ENCODE data around the gene MARCHF6.
A peak's percentile ranks its signal among the peaks of the same experiment; 100 is the strongest.

The MARCHF6 gene

DNA sequence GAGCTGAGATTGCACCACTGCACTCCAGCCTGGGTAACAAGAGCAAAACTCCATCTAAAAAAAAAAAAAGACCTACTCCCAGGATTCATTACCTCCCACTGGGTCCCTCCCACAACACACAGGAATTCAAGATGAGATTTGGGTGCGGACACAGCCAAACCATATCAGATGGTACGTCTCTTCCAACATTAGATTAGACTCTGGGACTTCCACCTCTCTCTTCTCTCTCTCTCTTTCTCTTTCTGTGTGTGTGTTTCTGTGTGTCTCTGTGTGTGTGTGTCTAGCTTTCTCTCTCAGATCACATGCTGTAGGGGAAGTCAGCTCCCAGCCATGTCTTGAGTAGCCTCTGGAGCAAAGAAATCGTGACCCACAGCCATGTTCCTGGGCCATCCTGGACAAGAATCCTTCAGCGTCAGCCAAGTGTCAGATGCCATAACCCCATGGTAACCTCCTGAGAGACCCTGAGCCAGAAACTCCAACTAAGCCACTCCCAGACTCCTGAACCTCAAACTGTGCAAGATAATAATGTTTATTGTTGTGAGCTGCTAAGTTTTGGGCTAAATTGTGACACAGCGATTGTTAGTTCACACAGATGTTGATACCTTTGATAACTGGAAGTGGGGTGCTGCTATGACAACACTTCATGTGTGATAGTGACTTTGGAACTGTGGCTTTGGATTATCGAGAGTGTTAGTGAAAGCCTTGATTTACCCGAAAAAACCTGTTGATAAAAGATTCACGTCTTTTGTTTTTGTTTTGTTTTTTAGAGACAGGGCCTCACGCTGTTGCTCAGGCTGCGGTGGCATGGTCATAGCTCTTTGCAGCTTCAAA, 41.7 kb upstream of the MARCHF6 start:
- H3K27me3 ChIP-seq (replicated peaks; ENCODE audit: control insufficient read depth, insufficient read depth, low read length) = no peaks in the 10 kb centered on the region
- H3K4me1 ChIP-seq (ENCODE audit: control insufficient read depth, insufficient read depth, low read length) = peaks cover 16% of the 10 kb centered on the region
- no peak for DNase-seq (ENCODE audit: low read depth)
- H3K9me3 ChIP-seq (ENCODE audit: control insufficient read depth, low read length) = no peaks in the 10 kb centered on the region
- H3K36me3 ChIP-seq (ENCODE audit: control insufficient read depth, insufficient read depth, low read length, severe bottlenecking) = no peaks in the 10 kb centered on the region
- H3K9ac ChIP-seq (ENCODE audit: low read length) = no peak overlapping the region
- H3K4me3 ChIP-seq (ENCODE audit: low read length) = no peak overlapping the region

DNA sequence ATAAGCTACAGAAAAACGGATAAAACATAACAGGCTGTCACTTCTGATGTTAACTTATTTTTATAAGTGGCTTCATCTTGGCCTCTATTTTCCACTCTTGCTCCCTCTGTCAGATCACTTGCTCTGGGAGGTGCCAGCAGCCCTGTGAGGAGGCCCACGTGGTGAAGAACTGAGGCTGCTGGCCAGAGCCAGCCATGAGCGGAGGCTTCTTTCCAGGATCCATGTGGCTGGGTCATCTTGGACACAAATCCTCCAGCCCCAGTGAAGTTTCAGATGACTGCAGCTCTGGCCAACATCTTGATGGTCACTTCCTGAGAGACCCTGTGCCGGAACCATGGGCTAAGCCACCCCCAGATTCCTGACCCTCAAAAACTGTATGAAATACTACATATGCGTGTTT, 38.3 kb upstream of the MARCHF6 start:
- Histone ChIP-seq H3K9me3 (ENCODE audit: control insufficient read depth, low read length) (peaks cover 4% of the 10 kb centered on the region), H3K36me3 (ENCODE audit: control insufficient read depth, insufficient read depth, low read length, severe bottlenecking) (no peaks in the 10 kb centered on the region), H3K27me3 (replicated peaks; ENCODE audit: control insufficient read depth, insufficient read depth, low read length) (no peaks in the 10 kb centered on the region), H3K4me3 (ENCODE audit: low read length) (no peak overlapping the region), H3K4me1 (ENCODE audit: control insufficient read depth, insufficient read depth, low read length) (peaks cover 9% of the 10 kb centered on the region), H3K9ac (ENCODE audit: low read length) (no peak overlapping the region)
- no peak for DNase-seq (ENCODE audit: low read depth)

DNA sequence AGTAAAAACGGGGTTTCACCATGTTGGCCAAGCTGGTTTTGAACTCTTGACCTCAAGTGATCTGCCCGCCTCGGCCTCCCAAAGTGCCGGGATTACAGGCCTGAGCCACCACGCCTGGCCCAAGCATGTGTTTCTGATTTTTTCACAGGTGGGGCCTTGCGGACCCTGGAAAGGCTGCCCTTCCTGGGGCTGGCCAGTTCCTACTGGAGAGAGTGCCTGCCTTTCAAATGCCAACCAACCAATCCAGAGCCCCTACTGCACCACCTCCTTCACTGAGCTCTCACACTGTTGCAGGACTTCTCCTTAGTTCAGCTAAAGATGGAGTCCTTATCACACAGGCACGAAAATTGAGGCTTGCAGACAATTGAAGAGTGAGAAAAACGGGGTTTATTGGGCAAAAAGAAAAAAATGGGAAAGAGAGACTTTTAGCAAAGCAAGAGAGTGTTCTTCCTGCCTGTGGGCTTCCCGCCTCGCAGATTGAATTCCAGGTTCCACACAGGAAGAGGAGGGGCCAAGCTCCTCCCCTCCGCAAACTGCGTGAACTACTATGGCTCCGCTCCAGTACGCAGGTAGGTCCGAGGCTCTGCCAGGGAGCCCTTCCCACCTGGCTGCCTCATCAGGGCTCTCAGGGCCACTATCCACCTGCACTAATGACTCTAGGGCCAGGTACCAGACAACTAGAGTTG, 37.5 kb upstream of the MARCHF6 start:
- no peaks in the 10 kb centered on the region for H3K27me3 ChIP-seq (replicated peaks; ENCODE audit: control insufficient read depth, insufficient read depth, low read length)
- peaks cover 4% of the 10 kb centered on the region for H3K9me3 ChIP-seq (ENCODE audit: control insufficient read depth, low read length)
- H3K9ac ChIP-seq (ENCODE audit: low read length) = no peak overlapping the region
- peaks cover 1% of the 10 kb centered on the region for H3K4me1 ChIP-seq (ENCODE audit: control insufficient read depth, insufficient read depth, low read length)
- no peaks in the 10 kb centered on the region for H3K36me3 ChIP-seq (ENCODE audit: control insufficient read depth, insufficient read depth, low read length, severe bottlenecking)
- DNase-seq (ENCODE audit: low read depth) = no peak
- H3K4me3 ChIP-seq (ENCODE audit: low read length) = no peak overlapping the region

DNA sequence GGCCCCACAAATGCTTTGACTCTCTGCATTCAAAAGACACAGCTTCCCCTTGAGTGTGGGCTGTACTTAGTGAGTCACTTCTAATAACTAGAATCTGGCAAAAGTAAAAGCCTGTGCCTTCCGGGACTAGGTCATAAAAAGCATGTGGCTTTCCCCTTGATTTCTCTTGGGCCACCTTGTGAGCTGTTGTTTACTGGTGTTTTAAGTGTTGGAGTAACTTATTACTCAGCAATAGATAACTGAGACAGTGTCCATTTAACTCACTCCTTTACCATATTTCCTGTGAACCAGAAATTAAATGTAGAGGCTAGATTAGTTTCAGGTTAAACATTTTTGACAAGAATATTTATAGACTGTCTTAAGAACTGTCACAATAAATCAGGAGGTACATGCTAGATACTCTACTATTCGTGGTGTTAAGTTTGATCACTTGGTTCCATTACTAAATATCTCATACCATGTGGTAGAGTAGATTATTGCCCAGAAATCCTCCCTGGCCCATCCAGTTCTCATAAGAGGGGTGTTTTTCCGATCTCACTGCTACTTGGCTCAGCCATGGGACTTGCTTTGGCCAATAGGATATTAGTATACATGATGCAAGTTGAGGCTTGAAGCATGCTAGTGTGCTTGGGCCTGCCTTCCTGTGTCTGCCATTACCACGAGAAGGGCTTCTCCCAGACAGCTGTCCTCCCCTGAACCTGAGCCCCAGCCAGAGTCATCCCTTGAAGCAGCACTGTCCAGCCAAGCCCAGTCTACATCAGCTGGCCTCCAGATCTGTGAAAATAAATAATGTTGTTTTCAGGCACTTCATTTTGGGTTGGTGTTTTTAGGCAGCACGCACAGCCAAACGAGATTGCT, 35.4 kb upstream of the MARCHF6 start:
- Histone ChIP-seq H3K4me1 (ENCODE audit: control insufficient read depth, insufficient read depth, low read length) (no peaks in the 10 kb centered on the region), H3K27me3 (replicated peaks; ENCODE audit: control insufficient read depth, insufficient read depth, low read length) (no peaks in the 10 kb centered on the region), H3K4me3 (ENCODE audit: low read length) (no peak overlapping the region), H3K9me3 (ENCODE audit: control insufficient read depth, low read length) (peaks cover 4% of the 10 kb centered on the region), H3K36me3 (ENCODE audit: control insufficient read depth, insufficient read depth, low read length, severe bottlenecking) (no peaks in the 10 kb centered on the region), H3K9ac (ENCODE audit: low read length) (no peak overlapping the region)
- DNase-seq (ENCODE audit: low read depth) = no peak

DNA sequence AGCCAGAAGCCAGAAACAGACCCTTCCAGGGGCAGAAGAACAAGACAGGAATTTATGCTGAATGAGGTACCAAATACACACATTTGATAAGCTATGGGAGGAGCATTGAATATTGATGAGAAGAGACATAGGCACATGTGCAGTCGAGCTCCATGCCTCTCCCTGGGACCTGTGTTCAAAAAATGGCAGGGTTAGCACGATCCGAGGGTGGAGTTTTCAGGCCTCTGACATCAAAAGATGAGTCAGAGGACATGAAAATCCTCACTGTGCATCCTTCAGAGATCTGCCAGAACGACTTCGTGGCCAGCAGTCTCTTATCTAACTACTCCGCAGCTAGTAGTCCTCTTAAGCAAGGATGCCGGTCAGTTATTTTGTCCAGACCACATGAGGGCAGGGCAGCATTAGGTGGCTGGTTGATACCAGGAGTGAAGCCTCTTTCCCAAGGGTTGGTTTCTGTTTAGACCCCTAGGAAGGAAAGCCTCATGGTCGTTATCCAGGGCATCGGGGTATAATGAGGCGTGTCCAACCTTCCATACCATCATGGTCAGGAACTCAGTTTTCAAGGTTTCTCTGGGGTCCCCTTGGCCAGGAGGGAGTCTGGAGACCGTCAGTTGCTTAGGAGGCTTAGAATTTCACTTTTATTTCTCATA, 34.2 kb upstream of the MARCHF6 start:
- no peak for DNase-seq (ENCODE audit: low read depth)
- Histone ChIP-seq H3K4me1 (ENCODE audit: control insufficient read depth, insufficient read depth, low read length) (peaks cover 3% of the 10 kb centered on the region), H3K36me3 (ENCODE audit: control insufficient read depth, insufficient read depth, low read length, severe bottlenecking) (no peaks in the 10 kb centered on the region), H3K27me3 (replicated peaks; ENCODE audit: control insufficient read depth, insufficient read depth, low read length) (no peaks in the 10 kb centered on the region), H3K9ac (ENCODE audit: low read length) (no peak overlapping the region), H3K9me3 (ENCODE audit: control insufficient read depth, low read length) (peaks cover 4% of the 10 kb centered on the region), H3K4me3 (ENCODE audit: low read length) (no peak overlapping the region)

DNA sequence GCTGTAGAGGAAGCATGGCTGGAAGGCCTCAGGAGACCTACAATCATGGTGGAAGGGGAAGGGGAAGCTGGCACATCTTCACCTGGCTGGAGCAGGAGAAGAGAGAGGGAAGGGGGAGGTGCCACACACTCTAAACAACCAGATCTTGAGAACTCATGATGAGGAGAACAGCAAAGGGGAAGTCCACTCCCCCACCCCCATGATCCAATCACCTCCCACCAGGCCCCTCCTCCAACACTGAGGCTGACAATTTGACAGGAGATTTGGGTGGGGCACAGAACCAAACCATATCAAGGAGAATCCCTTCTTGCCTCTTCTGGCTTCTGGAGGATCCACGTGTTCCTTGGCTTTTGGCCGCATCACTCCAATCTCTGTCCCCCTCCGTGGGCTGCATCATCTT, 32.7 kb upstream of the MARCHF6 start:
- H3K4me3 ChIP-seq (ENCODE audit: low read length) = no peak overlapping the region
- H3K9me3 ChIP-seq (ENCODE audit: control insufficient read depth, low read length) = peaks cover 4% of the 10 kb centered on the region
- DNase-seq (ENCODE audit: low read depth) = no peak
- H3K9ac ChIP-seq (ENCODE audit: low read length) = no peak overlapping the region
- H3K36me3 ChIP-seq (ENCODE audit: control insufficient read depth, insufficient read depth, low read length, severe bottlenecking) = no peaks in the 10 kb centered on the region
- H3K27me3 ChIP-seq (replicated peaks; ENCODE audit: control insufficient read depth, insufficient read depth, low read length) = no peaks in the 10 kb centered on the region
- peaks cover 5% of the 10 kb centered on the region for H3K4me1 ChIP-seq (ENCODE audit: control insufficient read depth, insufficient read depth, low read length)

DNA sequence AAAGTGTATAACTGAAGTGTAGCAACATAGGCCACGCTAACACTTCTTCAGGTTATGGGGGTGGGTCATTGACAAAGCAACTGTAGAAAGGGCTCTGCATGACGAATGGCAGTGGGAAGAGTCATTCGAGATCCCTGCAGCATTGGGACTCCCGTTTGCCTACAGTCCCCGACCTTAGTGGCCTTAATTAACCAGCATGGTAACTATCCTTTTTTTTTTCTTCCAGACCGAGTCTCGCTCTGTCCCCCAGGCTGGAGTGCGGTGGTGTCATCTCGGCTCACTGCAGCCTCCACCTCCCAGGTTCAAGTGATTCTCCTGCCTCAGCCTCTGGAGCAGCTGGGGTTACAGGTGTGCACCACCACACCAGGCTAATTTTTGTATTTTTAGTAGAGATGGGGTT, 31.6 kb upstream of the MARCHF6 start:
- Histone ChIP-seq H3K4me3 (ENCODE audit: low read length) (no peak overlapping the region), H3K27me3 (replicated peaks; ENCODE audit: control insufficient read depth, insufficient read depth, low read length) (no peaks in the 10 kb centered on the region), H3K4me1 (ENCODE audit: control insufficient read depth, insufficient read depth, low read length) (peaks cover 5% of the 10 kb centered on the region), H3K9ac (ENCODE audit: low read length) (no peak overlapping the region), H3K9me3 (ENCODE audit: control insufficient read depth, low read length) (peaks cover 4% of the 10 kb centered on the region), H3K36me3 (ENCODE audit: control insufficient read depth, insufficient read depth, low read length, severe bottlenecking) (no peaks in the 10 kb centered on the region)
- DNase-seq (ENCODE audit: low read depth) = no peak

DNA sequence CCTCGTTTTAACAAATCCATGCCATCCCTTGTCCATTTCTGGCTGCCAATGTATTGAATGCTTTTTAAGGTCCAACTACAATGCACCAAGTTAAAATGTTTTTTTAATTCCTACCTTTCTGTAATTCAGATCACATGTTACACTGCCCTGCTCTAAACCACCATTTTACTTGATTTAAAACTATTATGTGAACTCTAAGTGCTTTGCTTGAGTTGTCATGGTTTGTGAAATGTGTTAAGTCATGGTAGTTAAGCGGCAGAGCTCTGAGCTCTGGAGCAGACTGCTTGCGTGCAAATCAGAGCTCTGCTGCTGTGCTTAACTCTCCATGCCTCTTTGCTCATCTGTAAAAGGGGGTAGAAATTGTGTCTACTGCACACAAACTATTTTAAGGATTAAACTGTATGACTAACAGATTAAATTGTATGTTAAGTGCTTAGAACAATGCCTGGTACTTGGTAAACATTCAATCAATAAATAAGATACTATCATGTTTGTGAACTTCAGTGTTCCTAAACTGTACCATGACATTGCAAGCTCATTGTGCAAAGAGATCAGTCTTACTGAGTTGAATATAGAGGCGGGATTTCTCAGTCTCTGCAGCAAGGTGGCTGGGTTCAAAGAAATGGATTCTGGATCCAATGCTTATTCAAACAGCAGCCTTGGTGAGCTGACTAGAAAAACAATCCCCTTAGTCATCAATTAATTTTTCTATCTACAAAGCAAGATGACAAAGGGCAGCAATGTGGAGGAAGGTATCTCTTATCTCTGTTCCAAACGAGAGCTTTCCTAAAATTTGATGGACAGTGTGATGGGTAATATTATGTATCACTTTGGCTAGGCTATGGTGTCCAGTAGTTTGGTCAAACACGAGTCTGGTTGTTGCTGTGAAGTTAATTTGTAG, 29.7 kb upstream of the MARCHF6 start:
- no peak overlapping the region for H3K9ac ChIP-seq (ENCODE audit: low read length)
- H3K4me1 ChIP-seq (ENCODE audit: control insufficient read depth, insufficient read depth, low read length) = peaks cover 12% of the 10 kb centered on the region
- H3K9me3 ChIP-seq (ENCODE audit: control insufficient read depth, low read length) = no peaks in the 10 kb centered on the region
- peak; percentile 71 for DNase-seq (ENCODE audit: low read depth)
- H3K4me3 ChIP-seq (ENCODE audit: low read length) = no peak overlapping the region
- no peaks in the 10 kb centered on the region for H3K36me3 ChIP-seq (ENCODE audit: control insufficient read depth, insufficient read depth, low read length, severe bottlenecking)
- H3K27me3 ChIP-seq (replicated peaks; ENCODE audit: control insufficient read depth, insufficient read depth, low read length) = no peaks in the 10 kb centered on the region

DNA sequence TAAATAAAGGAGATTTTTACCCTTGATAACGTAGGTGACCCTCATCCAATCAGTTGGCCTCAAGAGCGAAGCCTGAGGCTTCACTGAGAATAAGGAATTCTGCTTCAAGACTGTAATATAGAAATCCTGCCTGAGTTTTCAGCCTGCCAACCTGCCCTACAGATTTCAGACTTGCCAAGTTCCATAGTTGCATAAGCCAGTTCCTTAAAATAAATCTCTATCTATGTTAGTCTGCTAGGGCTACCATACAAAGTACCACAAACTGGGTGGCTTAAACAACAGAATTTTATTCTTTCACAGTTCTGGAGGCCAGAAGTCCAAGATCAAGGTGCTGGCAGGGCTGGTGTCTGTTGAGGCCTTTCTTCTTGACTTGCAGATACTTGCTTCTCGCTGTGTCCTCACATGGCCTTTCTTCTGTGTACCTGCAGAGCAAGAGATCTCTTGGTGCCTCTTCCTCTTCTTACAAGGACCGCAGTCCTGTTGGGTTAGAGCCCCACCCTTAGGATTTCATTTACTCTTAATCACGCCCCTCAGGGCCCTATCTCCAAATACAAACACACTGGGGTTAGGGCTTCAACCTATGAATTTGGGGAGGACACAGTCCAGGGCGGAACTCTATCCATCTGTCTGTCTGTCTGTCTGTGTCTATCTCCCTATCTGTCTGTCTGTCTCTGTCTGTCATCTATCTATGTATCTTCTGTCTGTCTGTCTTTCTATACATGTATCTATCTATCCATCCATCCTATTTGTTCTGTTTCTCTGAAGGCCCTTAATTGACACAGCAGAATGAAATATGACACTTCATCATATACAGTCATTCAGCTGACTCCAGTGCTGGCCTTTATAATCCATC, 28.8 kb upstream of the MARCHF6 start:
- Histone ChIP-seq H3K9me3 (ENCODE audit: control insufficient read depth, low read length) (no peaks in the 10 kb centered on the region), H3K4me1 (ENCODE audit: control insufficient read depth, insufficient read depth, low read length) (peaks cover 21% of the 10 kb centered on the region), H3K27me3 (replicated peaks; ENCODE audit: control insufficient read depth, insufficient read depth, low read length) (no peaks in the 10 kb centered on the region), H3K9ac (ENCODE audit: low read length) (no peak overlapping the region), H3K36me3 (ENCODE audit: control insufficient read depth, insufficient read depth, low read length, severe bottlenecking) (no peaks in the 10 kb centered on the region), H3K4me3 (ENCODE audit: low read length) (no peak overlapping the region)
- DNase-seq (ENCODE audit: low read depth) = peak; percentile 22

All from adipocyte (in vitro differentiated cells).